Measurements from ENCODE around the gene TLL2. TPM values are rescaled to one million over a fixed set of nuclear protein-coding genes. Genes with fewer than 3 reads are reported as not detected.

Gene TLL2
- total RNA-seq, 1 donor from 2014 or later, result 0.05 TPM

DNA sequence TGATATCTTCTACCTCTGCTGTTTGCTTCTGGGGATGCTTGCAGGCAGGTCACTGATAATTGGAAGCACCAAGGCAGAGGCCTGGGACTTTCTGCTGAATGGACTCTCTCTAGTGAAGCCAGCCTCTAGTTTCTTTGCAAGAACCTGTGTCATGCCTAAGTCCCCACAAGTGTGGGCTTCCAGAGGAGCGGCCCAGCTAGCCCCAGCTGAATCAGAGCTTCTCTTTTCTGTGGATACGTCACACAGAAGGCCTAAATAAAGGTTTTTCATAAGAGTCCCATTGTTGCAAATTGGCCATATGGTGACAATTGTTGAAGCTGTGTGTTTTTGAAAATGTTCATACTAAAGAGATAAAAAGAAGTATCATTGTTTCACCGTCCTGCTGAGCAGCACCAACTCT is 148.2 kb downstream of the TLL2 start:
- intact Hi-C loops (cut with micrococcal nuclease), result no loop called here

DNA sequence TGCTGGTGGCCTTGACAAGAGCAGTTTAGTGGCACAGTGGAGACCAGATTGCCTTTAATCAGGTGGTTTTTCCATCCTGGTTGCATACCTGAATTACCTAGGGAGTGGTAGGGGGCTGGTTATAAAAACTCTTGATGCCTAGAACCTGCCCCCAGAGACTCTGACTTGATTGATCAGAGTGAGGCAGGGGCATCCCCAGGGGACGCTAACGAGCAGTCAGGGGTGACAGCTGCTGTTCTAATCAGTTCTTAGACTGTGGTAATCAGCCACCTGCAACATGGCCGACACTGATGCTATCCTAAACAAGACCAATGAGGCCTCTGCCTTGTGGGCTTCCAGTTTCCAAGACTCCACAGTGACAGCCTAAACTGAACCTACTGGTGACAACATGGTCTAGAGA is 153.0 kb downstream of the TLL2 start:
- intact Hi-C loops (cut with micrococcal nuclease), result no loop called here

DNA sequence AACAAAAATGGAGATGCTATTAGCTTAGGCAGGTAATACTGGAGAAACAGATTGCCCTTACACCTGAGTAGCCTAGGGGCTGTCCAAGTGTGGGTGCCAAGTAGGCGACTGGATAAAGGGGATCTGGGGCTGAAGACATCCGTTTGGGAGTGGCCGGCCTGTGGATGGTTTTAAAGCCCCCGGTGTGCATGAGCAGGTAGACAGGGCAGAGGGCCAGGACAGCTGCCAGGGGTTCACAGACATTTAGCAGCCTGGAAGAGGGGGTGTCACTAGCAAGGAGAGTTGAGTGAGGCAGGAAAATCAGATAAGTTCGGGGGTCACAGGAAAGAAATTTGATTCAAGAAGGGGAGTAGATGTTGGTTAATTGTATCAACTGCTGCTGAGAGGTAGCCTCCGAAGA is 153.4 kb downstream of the TLL2 start:
- intact Hi-C loops (cut with micrococcal nuclease), result no loop called here

DNA sequence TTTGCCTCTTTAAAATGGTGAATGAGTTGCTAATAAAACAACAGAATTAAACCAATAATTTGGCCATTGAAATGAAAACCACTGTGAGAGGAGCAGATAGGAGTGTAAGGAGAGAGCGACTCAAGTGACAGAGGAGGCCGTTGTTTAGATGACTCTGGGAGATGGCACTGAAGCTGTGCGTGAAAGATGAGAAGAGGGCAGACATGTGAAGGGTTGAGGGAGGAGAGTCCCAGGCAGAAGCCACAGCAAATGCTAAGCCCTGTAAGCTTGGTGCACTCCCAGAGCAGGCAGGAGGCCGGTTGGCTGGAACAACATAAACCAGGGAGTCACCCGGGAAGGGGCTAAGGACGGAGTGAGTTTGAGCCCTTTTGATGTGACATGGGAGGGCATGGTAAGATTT is 154.1 kb downstream of the TLL2 start:
- intact Hi-C loops (cut with micrococcal nuclease), result no loop called here

DNA sequence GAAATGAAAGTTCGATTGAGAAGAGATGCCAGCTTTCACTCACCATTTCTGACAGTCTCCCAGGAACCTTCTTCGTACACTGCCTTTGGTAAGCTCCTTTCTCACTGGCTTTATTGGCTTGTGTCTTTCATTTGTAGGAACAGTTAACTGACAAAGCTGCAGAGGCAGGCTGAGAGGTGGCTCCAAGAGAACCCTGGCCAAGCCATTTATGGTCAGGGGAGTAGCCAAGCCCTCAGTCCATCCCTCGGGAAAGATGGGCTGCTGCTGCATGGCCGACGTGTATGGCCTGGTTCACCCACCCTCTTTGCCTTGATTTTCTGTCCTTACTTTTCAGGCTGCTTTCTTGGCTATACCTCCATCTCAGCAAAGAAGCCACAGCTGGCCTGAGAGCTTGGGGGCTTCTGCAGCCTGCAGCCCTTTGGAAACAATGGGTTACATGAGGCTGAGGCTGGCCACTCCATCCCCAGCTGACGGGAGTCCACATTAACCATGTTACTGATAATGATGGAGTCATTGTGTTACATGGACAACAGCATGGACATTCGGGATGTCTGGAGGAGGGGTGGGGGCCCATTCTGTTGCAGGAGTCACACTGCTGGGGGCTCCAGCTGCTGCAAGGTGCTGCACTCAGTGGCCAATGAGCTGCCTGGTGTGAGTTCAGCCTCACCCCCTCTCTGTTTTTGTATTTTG is 154.7 kb downstream of the TLL2 start, which contains the start of gene OPALIN:
Gene OPALIN, minus strand, starts transcription at position 152 of the 690 bp plus-strand sequence. Its CDS starts 106 bp downstream, at position 46.
- intact Hi-C loops (cut with micrococcal nuclease), result no loop called here

DNA sequence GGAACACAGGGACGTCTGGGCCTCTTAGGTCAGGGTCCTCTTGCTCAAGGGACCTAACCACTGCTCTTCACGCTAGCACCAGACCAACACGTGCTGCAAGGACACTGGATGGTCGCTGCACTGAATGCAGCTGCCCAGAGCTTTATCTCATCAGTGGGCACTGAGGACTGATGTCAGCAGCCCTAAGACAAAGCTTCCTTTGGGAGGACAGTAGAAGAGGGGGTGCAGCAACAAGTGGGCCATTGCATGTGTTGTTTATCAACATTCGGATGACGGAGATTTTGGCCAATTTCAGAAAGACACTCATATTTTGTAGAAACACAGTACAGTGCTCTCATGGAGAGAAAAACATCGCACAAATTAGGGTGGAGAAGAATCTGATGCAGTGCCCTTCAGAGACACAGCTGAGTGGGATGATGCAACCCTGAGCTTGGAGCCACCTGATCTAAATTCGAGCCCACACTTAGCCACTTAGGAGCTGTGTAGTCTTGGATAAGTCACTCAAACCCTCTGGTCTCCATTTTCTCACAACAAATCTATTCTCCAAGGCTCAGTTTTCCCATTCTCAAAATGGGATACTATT is 156.6 kb downstream of the TLL2 start:
- intact Hi-C loops (cut with micrococcal nuclease), result no loop called here

DNA sequence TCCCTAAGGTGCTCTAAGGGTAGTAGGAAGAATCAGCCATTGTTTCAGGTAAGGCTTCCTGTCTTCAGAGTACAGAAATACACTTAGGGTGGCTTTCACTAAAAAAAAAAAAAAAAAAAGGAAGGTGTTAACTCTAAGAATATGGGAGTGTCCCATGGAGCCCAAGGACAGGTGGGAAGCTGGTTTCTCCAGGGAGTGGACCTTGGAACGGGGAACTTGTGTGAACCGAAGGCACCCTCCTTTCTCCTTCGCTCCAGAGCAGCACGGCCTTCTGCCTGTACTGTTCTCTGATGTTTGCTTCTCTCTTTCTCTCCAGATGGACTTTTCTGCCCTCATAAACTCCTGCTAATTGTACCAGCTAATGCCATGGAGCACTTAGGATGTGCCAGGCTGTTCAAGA is 161.1 kb downstream of the TLL2 start:
- intact Hi-C loops (cut with micrococcal nuclease), result no loop called here

DNA sequence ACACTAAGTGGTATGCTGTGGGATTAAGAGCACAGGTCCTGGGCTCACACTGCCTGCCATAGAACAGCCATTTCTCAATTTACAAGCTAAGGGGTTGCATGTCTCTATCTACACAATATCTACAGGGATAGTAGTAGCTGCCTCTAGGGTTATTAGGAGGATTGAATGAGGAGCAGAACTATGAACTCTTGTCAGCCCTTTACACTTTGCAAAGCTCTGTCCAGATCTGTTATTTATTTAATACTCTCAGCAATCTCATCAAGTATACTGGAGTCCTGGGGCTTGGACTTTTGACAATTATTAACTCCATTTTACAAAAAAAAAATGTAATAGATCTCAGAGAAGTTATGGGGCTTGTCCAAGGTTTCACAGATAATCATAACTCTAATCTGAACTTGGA is 161.7 kb downstream of the TLL2 start:
- intact Hi-C loops (cut with micrococcal nuclease), result no loop called here

DNA sequence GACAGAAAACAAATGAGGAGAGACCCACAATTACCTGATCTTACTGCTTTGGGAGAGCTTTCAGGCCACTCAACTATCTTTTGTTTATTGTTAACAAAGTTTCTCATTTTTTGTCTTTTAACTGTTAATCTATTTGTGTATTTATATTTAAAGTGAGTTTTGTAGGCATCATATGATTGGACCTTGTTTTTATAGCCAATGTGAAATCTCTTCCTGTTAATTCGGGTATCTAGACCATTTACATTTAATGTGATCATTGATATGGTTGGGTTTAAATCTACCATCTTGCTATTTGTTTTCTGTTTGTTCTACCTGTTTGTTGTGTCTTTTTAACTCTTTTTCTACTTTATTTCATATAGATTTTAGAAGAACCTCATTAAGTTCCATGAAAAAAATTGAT is 167.4 kb downstream of the TLL2 start:
- intact Hi-C loops (cut with micrococcal nuclease), result no loop called here

DNA sequence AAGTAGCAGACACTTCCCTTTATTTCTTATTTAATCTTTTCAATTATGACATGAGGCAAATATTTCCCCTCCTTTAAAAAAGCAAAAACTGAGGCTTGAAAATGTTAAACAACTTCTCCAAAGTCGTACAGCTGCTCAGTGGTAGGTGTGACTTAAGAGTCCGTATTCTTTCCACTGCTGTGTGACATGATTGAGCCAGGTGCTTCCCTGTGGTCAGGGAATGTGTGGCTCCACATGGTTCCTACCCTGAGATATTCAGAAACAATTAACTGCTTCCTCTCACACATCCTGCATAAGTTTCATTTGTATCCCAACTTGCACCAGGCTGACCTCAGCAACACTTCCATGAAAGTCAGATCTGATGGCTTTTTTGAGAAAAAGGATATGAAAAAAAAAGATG is 168.5 kb downstream of the TLL2 start:
- intact Hi-C loops (cut with micrococcal nuclease), result no loop called here

DNA sequence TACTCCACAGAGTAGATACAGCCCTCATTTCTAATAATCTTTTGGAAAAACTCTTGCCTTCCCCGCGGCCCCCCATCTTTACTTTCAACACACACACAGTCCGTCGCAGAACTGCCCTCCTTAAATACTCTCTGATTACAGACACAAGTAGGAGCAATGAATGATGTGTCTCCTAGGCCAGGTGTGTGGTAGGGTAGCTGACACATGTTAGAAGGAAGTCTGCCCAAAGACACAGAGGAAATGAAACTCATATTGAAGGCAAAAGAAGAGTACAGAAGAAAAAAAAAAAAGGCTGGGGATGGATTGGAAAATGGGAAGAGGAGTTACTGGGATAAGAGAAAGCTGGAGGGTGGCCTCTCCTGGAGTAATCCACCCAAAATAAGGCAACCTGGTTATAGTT is 169.5 kb downstream of the TLL2 start:
- intact Hi-C loops (cut with micrococcal nuclease), result no loop called here

DNA sequence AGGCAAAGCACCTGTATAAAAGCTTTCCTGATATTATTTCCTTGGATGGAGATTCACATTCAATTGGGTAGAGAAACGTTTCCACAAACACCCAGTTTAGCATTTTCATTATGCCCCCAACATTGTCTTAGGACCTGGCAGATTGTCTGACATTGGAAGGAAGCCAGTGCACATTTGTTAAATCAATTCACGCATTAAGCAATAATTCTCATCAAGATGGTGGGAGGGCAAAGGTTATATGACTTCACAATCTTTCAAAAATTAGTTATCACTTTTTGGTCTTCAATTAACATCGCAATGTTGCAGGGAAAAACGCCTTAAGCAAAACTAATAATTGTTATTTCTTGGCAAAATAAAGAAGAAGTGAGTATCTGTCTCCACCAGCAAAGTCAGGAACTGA is 171.3 kb downstream of the TLL2 start:
- intact Hi-C loops (cut with micrococcal nuclease), result no loop called here

DNA sequence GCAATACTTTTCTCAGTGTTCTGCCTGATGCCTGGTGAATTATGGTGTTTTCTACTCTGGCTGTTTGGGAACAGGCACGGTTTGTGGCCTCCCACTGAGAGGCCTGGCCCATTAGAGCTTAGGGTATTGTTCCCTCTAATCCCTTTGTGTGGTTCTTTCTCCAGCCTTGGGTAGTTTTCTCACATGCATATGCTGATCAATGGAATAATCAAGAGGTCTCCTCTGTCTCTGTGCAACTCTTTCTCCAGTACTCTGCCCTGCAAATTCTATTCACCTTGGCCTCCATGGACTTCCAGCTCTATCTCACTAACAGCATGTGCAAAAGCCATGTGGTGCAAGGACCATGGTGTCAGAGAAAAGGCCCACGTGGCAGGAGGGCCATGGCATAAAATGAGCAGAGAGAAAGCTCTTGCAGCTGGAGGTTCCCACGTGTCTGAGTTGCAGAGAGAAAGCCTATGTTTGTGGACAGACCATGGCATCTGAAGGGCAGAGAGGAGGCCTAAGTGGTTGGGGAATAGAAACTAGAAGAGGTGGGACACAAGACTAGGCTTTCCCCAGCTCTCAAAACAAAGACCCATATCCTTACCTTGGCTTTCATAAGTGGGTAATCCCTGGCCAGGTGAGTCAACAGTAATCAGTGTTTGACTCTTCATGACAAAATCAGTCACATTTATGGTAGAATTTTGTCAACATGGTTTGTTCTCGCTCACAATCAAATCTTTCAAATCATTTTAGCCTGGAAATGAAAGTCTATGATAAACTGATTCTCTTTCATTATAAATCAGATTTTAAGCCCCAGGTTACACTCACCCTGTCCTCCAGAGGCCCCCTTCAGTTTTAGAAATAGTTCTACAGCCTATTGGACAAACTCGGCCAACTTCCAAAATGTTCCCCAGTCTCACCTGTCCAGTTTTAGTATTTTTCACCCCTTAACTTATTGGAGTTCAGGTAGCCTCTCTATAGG is 172.2 kb downstream of the TLL2 start:
- intact Hi-C loops (cut with micrococcal nuclease), result loop anchor here (2.0 kb wide), 1 partner anchor 325 kb away; no protein-coding TSS in a partner anchor

DNA sequence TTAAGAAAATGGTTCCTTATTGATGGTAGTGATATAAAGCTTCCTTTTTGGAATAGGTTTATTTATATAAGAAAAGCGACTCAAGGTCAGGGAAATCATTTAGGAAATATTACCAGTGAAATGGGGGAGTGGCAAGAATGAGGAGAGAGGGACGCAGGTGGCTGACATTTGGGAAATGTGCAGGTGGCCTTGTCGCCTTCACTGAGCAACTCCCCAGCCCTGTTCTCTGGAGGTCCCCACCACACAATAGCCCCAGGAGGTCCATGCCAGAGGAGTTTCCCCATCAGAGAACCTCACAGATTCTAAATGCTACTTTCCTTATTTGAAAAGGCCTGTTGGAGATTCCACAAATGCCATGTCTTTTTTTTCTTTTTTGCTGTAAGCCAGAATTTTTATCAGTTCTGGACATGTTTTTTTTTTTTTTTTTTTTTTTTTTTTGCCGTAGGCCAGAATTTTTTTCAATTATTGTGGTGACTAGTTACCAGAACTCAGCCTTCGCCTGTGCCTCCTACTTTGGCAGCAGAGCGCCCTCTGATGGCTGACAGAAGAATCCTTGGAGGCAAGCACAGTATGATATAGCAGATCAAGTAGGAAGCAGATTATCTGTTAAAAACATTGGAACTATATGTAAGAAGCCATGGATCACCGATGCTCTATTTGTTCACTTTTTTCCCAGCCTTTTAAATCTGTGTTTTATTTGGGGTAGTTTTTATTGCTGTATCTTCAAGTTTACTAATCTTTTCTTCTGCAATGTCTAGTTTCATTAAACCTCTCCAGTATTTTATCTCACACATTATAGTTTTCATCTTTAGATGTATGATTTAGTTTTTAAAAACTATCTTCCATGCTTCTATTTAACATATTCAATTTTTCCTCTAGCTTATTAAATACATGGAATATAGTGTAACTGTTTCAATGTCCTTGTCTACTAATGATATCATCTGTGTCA is 173.5 kb downstream of the TLL2 start:
- intact Hi-C loops (cut with micrococcal nuclease), result loop anchor here (1.0 to 2.0 kb wide), 2 partner anchors 111 to 323 kb away; no protein-coding TSS in a partner anchor

DNA sequence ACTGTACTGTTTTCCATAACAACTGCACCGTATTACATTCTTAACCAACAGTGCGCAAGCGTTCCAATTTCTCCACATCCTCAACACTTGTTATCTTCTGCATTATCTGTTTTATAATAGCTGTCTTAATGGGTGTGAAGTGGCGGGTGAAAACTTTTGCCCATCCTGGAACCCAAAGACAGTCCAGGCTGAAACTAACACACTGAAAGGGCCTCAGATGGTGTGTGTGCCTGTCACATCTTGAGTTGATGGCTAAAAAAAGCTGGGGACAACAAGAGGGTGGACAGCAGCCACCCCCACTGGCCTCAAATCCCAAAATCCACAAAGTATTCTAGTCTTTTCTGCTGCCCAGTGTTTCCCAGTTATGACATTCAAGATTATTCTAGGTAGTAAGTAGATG is 174.3 kb downstream of the TLL2 start:
- intact Hi-C loops (cut with micrococcal nuclease), result no loop called here

DNA sequence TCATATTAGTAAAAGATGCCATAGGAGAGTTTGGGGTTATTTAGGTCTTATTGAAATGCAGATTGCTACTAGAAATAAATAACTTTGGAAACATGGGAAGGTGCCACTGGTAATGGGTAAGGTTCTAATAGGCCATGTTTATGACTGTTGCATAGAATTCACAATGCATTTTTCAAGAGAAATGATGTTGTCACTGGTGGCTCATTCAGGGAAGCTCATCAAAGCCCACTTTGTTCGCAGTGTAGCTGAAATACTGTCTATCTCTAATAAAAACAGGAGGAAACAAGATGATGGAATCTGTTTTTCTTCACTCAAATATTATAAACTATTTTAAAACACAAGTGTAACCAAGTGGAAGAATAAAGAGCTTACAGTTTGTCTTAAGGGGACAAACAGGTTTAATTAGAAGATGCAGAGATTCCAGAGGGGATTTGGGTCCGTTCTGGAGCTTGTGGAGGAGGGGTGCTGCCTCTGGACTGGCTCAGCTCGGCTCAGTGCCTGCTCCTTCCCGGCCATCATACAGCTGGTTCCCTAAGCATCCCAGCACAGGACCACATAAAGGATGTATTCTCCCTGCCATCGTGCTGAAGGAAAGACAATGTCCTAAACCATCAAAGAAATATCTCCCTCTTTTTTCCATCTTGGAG is 175.3 kb downstream of the TLL2 start:
- intact Hi-C loops (cut with micrococcal nuclease), result no loop called here

DNA sequence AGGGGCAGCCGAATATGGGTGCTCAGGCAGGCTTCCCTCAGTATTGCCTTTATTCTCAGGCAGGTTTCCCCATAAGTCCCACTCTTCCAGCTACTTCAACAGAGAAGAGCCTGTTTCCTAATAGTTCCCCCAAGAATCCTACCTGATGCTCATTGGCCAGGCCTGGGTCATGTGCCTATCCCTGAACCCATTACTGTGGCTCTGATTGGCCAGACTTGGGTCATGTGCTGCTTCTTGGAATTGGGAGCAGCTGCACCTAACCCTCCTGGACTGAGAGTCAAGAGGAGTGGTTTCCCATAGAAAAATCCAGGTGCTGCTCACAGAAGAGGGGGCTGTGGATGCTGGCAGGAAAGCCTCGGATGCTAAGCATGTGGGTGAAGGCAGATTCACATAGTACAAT is 176.6 kb downstream of the TLL2 start:
- intact Hi-C loops (cut with micrococcal nuclease), result no loop called here

DNA sequence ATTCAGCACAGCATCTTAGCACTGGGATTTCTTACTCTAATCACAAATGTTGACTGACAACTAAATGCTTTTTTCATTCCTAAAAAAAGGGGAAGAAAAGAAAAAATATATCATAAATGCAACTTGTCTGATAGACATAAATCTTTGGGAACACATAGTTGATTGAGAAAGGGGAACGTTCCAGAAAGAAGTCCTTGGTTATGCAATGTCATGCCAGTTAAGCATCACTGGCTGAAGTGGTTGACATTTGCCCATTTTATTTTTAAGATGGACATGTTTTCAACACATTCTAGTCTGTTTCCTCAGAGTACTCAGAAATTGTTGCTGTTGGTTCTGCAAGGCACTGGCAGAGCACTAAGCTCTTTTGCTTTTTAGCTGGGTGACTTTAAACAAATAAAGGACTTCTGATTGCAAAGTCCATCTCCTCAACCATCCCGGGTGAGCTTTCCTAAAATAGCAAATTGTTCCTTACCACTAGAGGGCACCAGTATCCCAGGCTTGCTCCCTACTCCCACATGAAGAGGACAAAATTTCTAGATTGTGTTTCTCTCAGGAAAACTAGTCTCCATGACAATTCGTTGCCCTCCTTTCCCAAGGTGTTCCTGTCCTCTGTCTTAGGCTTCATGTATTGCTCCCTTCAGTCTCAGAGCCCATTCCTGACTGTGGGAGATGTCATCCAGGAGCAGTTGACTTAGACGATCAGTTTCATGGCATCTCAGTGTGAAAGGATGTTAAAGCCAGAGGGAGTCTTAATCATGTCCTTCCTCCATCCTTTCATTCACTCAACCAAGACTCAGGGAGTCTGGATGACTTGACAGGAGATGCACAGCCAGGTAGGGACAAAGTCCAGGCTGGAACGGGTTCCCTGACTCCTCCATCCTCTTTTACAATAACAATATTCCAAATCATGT is 178.9 kb downstream of the TLL2 start:
- intact Hi-C loops (cut with micrococcal nuclease), result no loop called here

DNA sequence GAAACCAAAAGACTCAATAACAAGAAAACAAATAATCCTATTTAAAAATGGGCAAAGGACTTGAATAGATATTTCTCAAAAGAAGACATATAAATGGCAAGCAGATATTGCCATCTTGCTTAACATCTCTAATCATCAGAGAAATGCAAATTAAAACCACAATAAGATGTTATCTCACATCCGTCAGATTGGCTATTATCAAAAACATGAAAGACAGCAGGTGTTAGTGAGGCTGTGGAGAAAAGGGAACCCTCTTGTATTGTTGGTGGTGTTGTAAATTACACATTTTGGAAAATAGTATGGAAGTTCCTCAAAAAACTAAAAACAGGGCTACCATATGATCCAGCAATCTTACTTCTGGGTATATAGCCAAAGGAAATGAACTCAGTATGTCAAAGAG is 180.6 kb downstream of the TLL2 start:
- intact Hi-C loops (cut with micrococcal nuclease), result no loop called here

Measured in T-helper 2 cell treated with Interferon-gamma antibody and Interleukin-4, amounts not matched to agents 100 ng/mL and 5 ng/mL, for 36 hours (primary cell).